ENCODE measurements around the gene ZBTB14.

GRCh38 chr18:5276947-5277346 lies 18.6 kb downstream of the ZBTB14 start:
- TF ChIP-seq CTCF (IDR thresholded peaks at IDR 0.05 in 2 of 3, conservative IDR thresholded peaks at IDR 0.05 in 1 of 3; ENCODE audit: borderline replicate concordance in 1 of 3, insufficient read depth in 1 of 3, low read depth in 2 of 3, low read length in 2 of 3), result no peak
- no peak for TF ChIP-seq RAD21 (IDR thresholded peaks at IDR 0.05; ENCODE audit: low read depth)
- no peak for TF ChIP-seq CEBPB (IDR thresholded peaks at IDR 0.05; ENCODE audit: low read depth)
- TF ChIP-seq FOSL1 (IDR thresholded peaks at IDR 0.05; ENCODE audit: low read depth), result no peak
- TF ChIP-seq EZH2 (IDR thresholded peaks at IDR 0.05), result no peak
- no peak for TF ChIP-seq YY1 (IDR thresholded peaks at IDR 0.05; ENCODE audit: extremely low read depth, insufficient replicate concordance, low read depth, low read length)
- TF ChIP-seq SIN3A (IDR thresholded peaks at IDR 0.05; ENCODE audit: low read depth), result no peak
- no peak for TF ChIP-seq POLR2A (IDR thresholded peaks at IDR 0.05; ENCODE audit: borderline replicate concordance, extremely low read depth, insufficient read depth, insufficient read length)
- no peak for TF ChIP-seq ZFX (IDR thresholded peaks at IDR 0.05)
- TF ChIP-seq TCF7L2 (IDR thresholded peaks at IDR 0.05; ENCODE audit: borderline replicate concordance, extremely low read depth, insufficient read depth, insufficient read length), result no peak
- no peak for TF ChIP-seq EZH2phosphoT487 (IDR thresholded peaks at IDR 0.05; ENCODE audit: borderline replicate concordance)
